H1 (cell line): ENCODE data around the gene NEB. TPM values are rescaled to one million over a fixed set of nuclear protein-coding genes. Genes with fewer than 3 reads are reported as not detected.

ENCODE experiments used
- CTCF ChIA-PET: fragments of 300-600 bp; sonication (Branson Sonifier 250); formaldehyde crosslinking; loops from one replicate; lab custom pipeline; 2021; ENCODE audit not compliant: partially characterized antibody; lab: Charles Lee
- POLR2A ChIA-PET: fragments of 300-600 bp; sonication (Branson Sonifier 250); formaldehyde crosslinking; loops from one replicate; lab custom pipeline; 2021; ENCODE audit warnings: inconsistent platforms; ENCODE audit not compliant: partially characterized antibody; lab: Charles Lee
- DNase-seq, 2 experiments: peaks; one replicate each; pipeline versions ENCODE4 v3.0.0 to v3.0.0-alpha.2; 2010 to 2022; ENCODE audit warnings: low spot score in 2 of 2, low read depth in 1 of 2, mixed read lengths in 1 of 2
- FAIRE-seq: peaks from 2 replicates; lab custom pipeline; 2011; peaks lifted over from hg19 to GRCh38; lab: Jason Lieb, UNC
- H2AFZ ChIP-seq: 2 replicates; pipeline ENCODE4 v1.8.1; 2012; ENCODE audit warnings: low read length, inconsistent platforms
- H2AK5ac ChIP-seq: 2 replicates; pipeline ENCODE4 v1.6.1; 2013; ENCODE audit warnings: low read depth, low read length
- H2BK120ac ChIP-seq: replicated peaks from 2 replicates; pipeline ENCODE3; 2013; ENCODE audit warnings: low read depth, low read length, inconsistent platforms
- H2BK12ac ChIP-seq: 2 replicates; pipeline ENCODE4 v1.6.1; 2013; ENCODE audit warnings: low read depth, low read length
- H2BK15ac ChIP-seq: 2 replicates; pipeline ENCODE4 v1.6.1; 2013; ENCODE audit warnings: low read length
- H2BK20ac ChIP-seq: 2 replicates; pipeline ENCODE4 v1.6.1; 2013; ENCODE audit warnings: low read length
- H2BK5ac ChIP-seq: 2 replicates; pipeline ENCODE4 v1.6.1; 2013; ENCODE audit warnings: low read depth, low read length
- H3K14ac ChIP-seq: 2 replicates; pipeline ENCODE4 v1.6.1; 2013; ENCODE audit warnings: inconsistent platforms; ENCODE audit not compliant: insufficient read length
- H3K18ac ChIP-seq: 2 replicates; pipeline ENCODE4 v1.6.1; 2013; ENCODE audit warnings: low read length; ENCODE audit errors: extremely low read depth
- H3K23ac ChIP-seq: 2 replicates; pipeline ENCODE4 v1.6.1; 2013; ENCODE audit warnings: inconsistent platforms; ENCODE audit not compliant: insufficient read length
- H3K23me2 ChIP-seq: 2 replicates; pipeline ENCODE4 v1.6.1; 2013; ENCODE audit warnings: low read depth, low read length
- H3K27ac ChIP-seq: 2 replicates; pipeline ENCODE4 v1.6.1; 2011; ENCODE audit warnings: low read depth, low read length, inconsistent platforms
- H3K27me3 ChIP-seq, 4 experiments: replicated peaks in 1 of 4; 1 replicate in 1 of 4; 2 replicates in 3 of 4; pipeline versions ENCODE4 v1.6.1 to v1.8.1; 2011 to 2013; ENCODE audit warnings: low read length in 3 of 4, mild to moderate bottlenecking in 3 of 4, inconsistent platforms in 2 of 4, mixed read lengths in 2 of 4, moderate library complexity in 1 of 4; ENCODE audit not compliant: control insufficient read depth in 3 of 4, insufficient read depth in 3 of 4; ENCODE audit errors: extremely low read depth in 1 of 4
- H3K36me3 ChIP-seq, 4 experiments: 2 replicates each; pipeline versions ENCODE4 v1.6.1 to v1.8.1; 2011 to 2013; ENCODE audit warnings: mild to moderate bottlenecking in 4 of 4, low read length in 3 of 4, moderate library complexity in 2 of 4, control low read depth in 1 of 4, inconsistent platforms in 1 of 4; ENCODE audit not compliant: insufficient read depth in 4 of 4, control insufficient read depth in 2 of 4
- H3K4ac ChIP-seq: replicated peaks from 2 replicates; pipeline ENCODE3; 2013; ENCODE audit warnings: low read length, low read depth, mixed read lengths, inconsistent platforms; ENCODE audit not compliant: insufficient read length
- H3K4me1 ChIP-seq, 4 experiments: replicated peaks in 1 of 4; 1 replicate in 1 of 4; 2 replicates in 3 of 4; pipeline versions ENCODE4 v1.6.1 to v1.8.1; 2011 to 2013; ENCODE audit warnings: low read length in 3 of 4, inconsistent platforms in 2 of 4, mixed read lengths in 1 of 4; ENCODE audit not compliant: insufficient read depth in 4 of 4, control insufficient read depth in 3 of 4
- H3K4me2 ChIP-seq, 2 experiments: 2 replicates each; pipeline versions ENCODE4 v1.6.1 to v1.8.1; 2011 to 2013; ENCODE audit warnings: low read depth in 2 of 2, low read length in 2 of 2, control low read depth in 1 of 2, inconsistent platforms in 1 of 2, mild to moderate bottlenecking in 1 of 2; ENCODE audit not compliant: insufficient read depth in 1 of 2
- H3K4me3 ChIP-seq, 4 experiments: fragments of 200-600, 300-600 bp in 1 of 4; sonication (generic), shearing (Covaris generic), sonication (Bioruptor Twin) in 1 of 4; 2 replicates each; pipeline versions ENCODE4 v1.5.1 to v1.8.1; 2011 to 2016; ENCODE audit warnings: low read length in 4 of 4, low read depth in 3 of 4, control low read depth in 2 of 4, inconsistent platforms in 2 of 4, mild to moderate bottlenecking in 2 of 4, mixed read lengths in 1 of 4, moderate library complexity in 1 of 4; ENCODE audit not compliant: insufficient read depth in 2 of 4; ENCODE audit errors: extremely low read depth in 1 of 4
- H3K56ac ChIP-seq: replicated peaks from 2 replicates; pipeline ENCODE3; 2013; ENCODE audit warnings: low read depth, mild to moderate bottlenecking, mixed read lengths, low read length, inconsistent platforms; ENCODE audit not compliant: insufficient read length
- H3K79me1 ChIP-seq: 2 replicates; pipeline ENCODE4 v1.6.1; 2013; ENCODE audit warnings: low read depth, low read length, control low read depth
- H3K79me2 ChIP-seq, 2 experiments: 2 replicates each; pipeline versions ENCODE4 v1.6.1 to v1.8.1; 2012 to 2013; ENCODE audit warnings: low read length in 2 of 2, mild to moderate bottlenecking in 2 of 2, inconsistent platforms in 1 of 2; ENCODE audit not compliant: insufficient read depth in 2 of 2, control insufficient read depth in 1 of 2
- H3K9ac ChIP-seq, 4 experiments: replicated peaks in 1 of 4; 1 replicate in 1 of 4; 2 replicates in 3 of 4; pipeline versions ENCODE4 v1.6.1 to v1.8.1; 2011 to 2013; ENCODE audit warnings: low read depth in 3 of 4, low read length in 3 of 4, control low read depth in 2 of 4, mild to moderate bottlenecking in 2 of 4, moderate library complexity in 2 of 4, inconsistent platforms in 1 of 4; ENCODE audit errors: extremely low read depth in 1 of 4
- H3K9me3 ChIP-seq, 2 experiments: 2 replicates each; pipeline versions ENCODE4 v1.6.1 to v1.8.1; 2012 to 2013; ENCODE audit warnings: mild to moderate bottlenecking in 2 of 2, moderate library complexity in 2 of 2, control low read depth in 1 of 2, inconsistent platforms in 1 of 2, low read depth in 1 of 2, low read length in 1 of 2, mixed read lengths in 1 of 2; ENCODE audit not compliant: insufficient read depth in 2 of 2
- H4K20me1 ChIP-seq, 2 experiments: replicated peaks in 1 of 2; 2 replicates each; pipeline versions ENCODE3 to v1.8.1; 2011 to 2013; ENCODE audit warnings: inconsistent platforms in 2 of 2, low read length in 2 of 2, mild to moderate bottlenecking in 1 of 2; ENCODE audit not compliant: insufficient read depth in 2 of 2, control insufficient read depth in 1 of 2
- H4K5ac ChIP-seq: 2 replicates; pipeline ENCODE4 v1.6.1; 2013; ENCODE audit warnings: low read length, low read depth, mixed read lengths, inconsistent platforms; ENCODE audit not compliant: insufficient read length
- H4K8ac ChIP-seq: 2 replicates; pipeline ENCODE4 v1.8.0; 2013; ENCODE audit warnings: mild to moderate bottlenecking, moderate library complexity, low read length, inconsistent platforms; ENCODE audit not compliant: insufficient read depth; ENCODE audit errors: extremely low read depth
- H4K91ac ChIP-seq: replicated peaks from 2 replicates; pipeline ENCODE3; 2013; ENCODE audit warnings: low read length, mixed read lengths, inconsistent platforms; ENCODE audit not compliant: insufficient read length
- ASH2L ChIP-seq: fragments of 200-600, 300-600 bp; sonication (generic); IDR thresholded peaks from one replicate; pipeline ENCODE4 v1.7.1; 2017; ENCODE audit warnings: low read length
- CHD1 ChIP-seq: IDR thresholded peaks from 2 replicates; pipeline ENCODE4 v1.6.1; 2012; ENCODE audit warnings: low read depth, low read length, improper control_type of control experiment
- CHD2 ChIP-seq: IDR thresholded peaks from 2 replicates; pipeline ENCODE4 v1.6.1; 2012; ENCODE audit warnings: low read length, improper control_type of control experiment
- EZH2 ChIP-seq: fragments of 200-600 bp; sonication (generic); IDR thresholded peaks from 2 replicates; pipeline ENCODE4 v1.7.1; 2012; ENCODE audit warnings: low read depth, mild to moderate bottlenecking, moderate library complexity, low read length, inconsistent platforms; ENCODE audit not compliant: severe bottlenecking
- JUN ChIP-seq: IDR thresholded peaks from 2 replicates; pipeline ENCODE4 v1.6.1; 2011; ENCODE audit warnings: low read depth, mild to moderate bottlenecking, improper control_type of control experiment, low read length
- JUND ChIP-seq: IDR thresholded peaks from 2 replicates; pipeline ENCODE4 v1.6.1; 2011; ENCODE audit warnings: mild to moderate bottlenecking, improper control_type of control experiment, low read length
- RXRA ChIP-seq: IDR thresholded peaks from 2 replicates; pipeline ENCODE4 v1.6.1; 2011; ENCODE audit warnings: low read depth, mild to moderate bottlenecking, low read length, moderate library complexity; ENCODE audit not compliant: insufficient read depth
- SP2 ChIP-seq: IDR thresholded peaks from 2 replicates; pipeline ENCODE4 v1.6.1; 2012; ENCODE audit warnings: mild to moderate bottlenecking, low read length, inconsistent platforms
- SUZ12 ChIP-seq: fragments of 200-600 bp; sonication (generic); IDR thresholded peaks from 2 replicates; pipeline ENCODE4 v1.6.1; 2012; ENCODE audit warnings: mild to moderate bottlenecking, inconsistent platforms, low read length, moderate library complexity, mixed read lengths
- ZNF274 ChIP-seq: IDR thresholded peaks from 2 replicates; pipeline ENCODE4 v1.7.0; 2012; ENCODE audit warnings: low read length, borderline replicate concordance; ENCODE audit errors: extremely low read depth
- WGBS, 2 experiments: shearing (Covaris generic) in 1 of 2; methylation state at CpG; one replicate each; pipeline versions ENCODE4 v1.1.6 to v1.1.7; 2013 to 2015; ENCODE audit warnings: low lambda C conversion rate in 2 of 2, mixed read lengths in 2 of 2, inconsistent platforms in 1 of 2, low coverage in 1 of 2, missing lambda C conversion rate in 1 of 2; ENCODE audit not compliant: insufficient replicate concordance in 2 of 2, insufficient coverage in 1 of 2, insufficient read length in 1 of 2; ENCODE audit errors: extremely low coverage in 1 of 2, missing lambda C conversion rate in 1 of 2; 5-methylcytosine and 5-hydroxymethylcytosine counted together
- polyA plus RNA-seq, 7 experiments: library from polyadenylated mRNA; depleted of rRNA in 3 of 7; stranded (reverse) in 5 of 7; unstranded in 2 of 7; fragments of >200 nt in 5 of 7; fragments of 200-250 nt in 2 of 7; gene quantifications; 1 replicate in 5 of 7; 2 replicates in 1 of 7; 4 replicates in 1 of 7; pipeline versions ENCODE4 v1.2.1 to v1.2.3, GENCODE V29; 2011 to 2013; ENCODE audit warnings: missing spikeins in 2 of 7, mixed read lengths in 2 of 7
- total RNA-seq: library from RNA; stranded (reverse); fragmentation: NEBNext Ultra II Directional; extraction: Animal tissue kit (Norgen Biotek cat#: 25700); gene quantifications from 2 replicates; pipeline ENCODE4 v1.2.1, GENCODE V29; 2021

Gene NEB
- total and polyA plus RNA-seq, 2 of the 8 experiments (the other 6 are each of a cell fraction or from before 2014, with no cell fraction given), result 1.4 to 2.5 TPM

DNA sequence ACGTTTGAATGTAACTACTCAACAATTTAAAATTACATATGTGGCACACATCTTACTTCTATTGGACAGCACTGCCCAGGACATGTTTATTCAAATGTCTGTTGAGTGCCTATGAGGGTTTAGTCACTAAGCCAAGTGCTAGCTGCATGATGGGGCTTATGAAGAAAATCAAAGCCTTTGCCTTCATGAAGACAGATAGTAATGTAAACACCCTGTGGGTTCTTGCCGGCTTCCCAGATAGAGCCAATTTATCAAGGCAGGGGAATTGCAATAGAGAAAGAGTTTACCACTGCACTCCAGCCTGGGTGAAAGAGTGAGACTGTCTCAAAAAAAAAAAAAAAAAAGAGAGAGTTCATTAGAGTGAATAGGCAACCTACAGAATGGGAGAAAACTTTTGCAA is 43.7 kb upstream of the NEB start:
- H2BK12ac ChIP-seq, result no peak overlapping the region
- no peak overlapping the region for H4K5ac ChIP-seq
- no peaks in the 10 kb centered on the region for H4K20me1 ChIP-seq
- no peak overlapping the region for H3K23ac ChIP-seq
- peaks cover 1% of the 10 kb centered on the region; the same call in 1 of the 2 replicates for H3K23me2 ChIP-seq
- TF ChIP-seq SUZ12, result no peak
- TF ChIP-seq CHD2, result no peak
- no peak for TF ChIP-seq ZNF274
- TF ChIP-seq JUND, result no peak
- no peak for TF ChIP-seq EZH2
- TF ChIP-seq RXRA, result no peak
- no peak for TF ChIP-seq JUN
- TF ChIP-seq SP2, result no peak
- TF ChIP-seq CHD1, result no peak
- no peak for TF ChIP-seq ASH2L
- no peak overlapping the region for H3K4me3 ChIP-seq
- H3K27ac ChIP-seq, result no peak overlapping the region
- peaks cover 0 to 4% (median 1%) of the 10 kb centered on the region in 4 experiments; a peak in 2 of 8 replicates for H3K36me3 ChIP-seq
- WGBS, 2 experiments, result 88% methylated on average over 2 of the region's 2 CpGs; no CpG with 5 or more reads in 1 of the 2 experiments
- H2AK5ac ChIP-seq, result no peak overlapping the region
- ChIA-PET CTCF (interaction anchor here (0.6 to 2.4 kb wide), 13 partner anchors 8 to 377 kb away, joined by 3 to 10 read pairs (median 3); no protein-coding TSS in a partner anchor), POLR2A (interaction anchor here (1.5 kb wide), 1 partner anchor 29 kb away, joined by 3 read pairs; no protein-coding TSS in a partner anchor)
- no peak overlapping the region for H4K91ac ChIP-seq
- DNase-seq (no peak), FAIRE-seq (no peak)
- H2BK20ac ChIP-seq, result no peak overlapping the region
- H3K14ac ChIP-seq, result no peak overlapping the region
- H3K27me3 ChIP-seq, result no peaks in the 10 kb centered on the region
- no peak overlapping the region for H3K4ac ChIP-seq
- H2AFZ ChIP-seq, result no peak overlapping the region
- H3K79me2 ChIP-seq, result no peaks in the 10 kb centered on the region
- H2BK5ac ChIP-seq, result no peak overlapping the region
- H3K79me1 ChIP-seq, result no peaks in the 10 kb centered on the region
- H3K56ac ChIP-seq, result no peak overlapping the region
- no peak overlapping the region for H2BK15ac ChIP-seq
- no peaks in the 10 kb centered on the region for H3K9me3 ChIP-seq
- no peak overlapping the region for H2BK120ac ChIP-seq
- H3K18ac ChIP-seq, result no peak overlapping the region
- H3K9ac ChIP-seq, result no peak overlapping the region
- H3K4me2 ChIP-seq, result no peak overlapping the region
- no peaks in the 10 kb centered on the region for H3K4me1 ChIP-seq
- H4K8ac ChIP-seq, result no peak overlapping the region
